Fibroblast of the conjunctiva (primary cell): ENCODE measurements around the gene SAMD8.
A peak's percentile ranks its signal among the peaks of the same experiment; 100 is the strongest.
"Not testable (repeated sequence)": the region's sequence is repeated elsewhere in the genome, so short reads cannot be mapped to it uniquely, and the experiment has no call there.

Experiments
- DNase-seq: peaks from one replicate; pipeline ENCODE4 v3.0.0-alpha.2; 2010; ENCODE audit warnings: low read depth

The SAMD8 gene

GRCh38 chr10:75195035-75195763 lies 83.7 kb downstream of the SAMD8 start:
- no peak for DNase-seq

GRCh38 chr10:75197066-75197465 lies 85.6 kb downstream of the SAMD8 start:
- DNase-seq: no peak

- no peak for DNase-seq
Observed at GRCh38 chr10:75197906-75198305, 86.5 kb downstream of the SAMD8 start.

GRCh38 chr10:75199949-75200348 lies 88.5 kb downstream of the SAMD8 start:
- DNase-seq: not testable (repeated sequence)

- DNase-seq: no peak
Observed at GRCh38 chr10:75201793-75202307, 90.4 kb downstream of the SAMD8 start.

- DNase-seq: peak; percentile 49
Observed at GRCh38 chr10:75202321-75203045, 91.0 kb downstream of the SAMD8 start.

GRCh38 chr10:75203046-75203620 lies 91.7 kb downstream of the SAMD8 start:
- DNase-seq: not testable (repeated sequence)

- no peak for DNase-seq
Observed at GRCh38 chr10:75203724-75204123, 92.3 kb downstream of the SAMD8 start.

GRCh38 chr10:75205908-75206307 lies 94.5 kb downstream of the SAMD8 start:
- no peak for DNase-seq

- DNase-seq: not testable (repeated sequence)
Observed at GRCh38 chr10:75206638-75207037, 95.2 kb downstream of the SAMD8 start.

GRCh38 chr10:75207079-75207856 lies 95.8 kb downstream of the SAMD8 start:
- no peak for DNase-seq

GRCh38 chr10:75207857-75208144 lies 96.3 kb downstream of the SAMD8 start:
- DNase-seq: no peak

GRCh38 chr10:75208181-75208580 lies 96.7 kb downstream of the SAMD8 start:
- no peak for DNase-seq

- no peak for DNase-seq
Observed at GRCh38 chr10:75209086-75209920, 97.8 kb downstream of the SAMD8 start.

GRCh38 chr10:75209921-75210281 lies 98.4 kb downstream of the SAMD8 start:
- DNase-seq: peak; percentile 62

GRCh38 chr10:75210282-75211006 lies 99.0 kb downstream of the SAMD8 start, which contains the start of gene VDAC2:
Gene VDAC2 (plus strand): TSS chr10:75210796. CDS start chr10:75211159, 363 bp downstream.
- DNase-seq: peak; percentile 70

- no peak for DNase-seq
Observed at GRCh38 chr10:75211007-75211691, 99.7 kb downstream of the SAMD8 start.

- no peak for DNase-seq
Observed at GRCh38 chr10:75212343-75212742, 100.9 kb downstream of the SAMD8 start.

GRCh38 chr10:75220274-75220673 lies 108.8 kb downstream of the SAMD8 start:
- no peak for DNase-seq

- DNase-seq: not testable (repeated sequence)
Observed at GRCh38 chr10:75221492-75221891, 110.0 kb downstream of the SAMD8 start.
